ENCODE results near the gene HOXC10.

The HOXC10 gene

GRCh38 chr12:54024581-54025305 is 39.8 kb downstream of the HOXC10 start:
- H3K4me3 ChIP-seq (ENCODE audit: low read depth, low read length) = no peak overlapping the region

GRCh38 chr12:54025499-54026405 is 40.8 kb downstream of the HOXC10 start:
- H3K4me3 ChIP-seq (ENCODE audit: low read depth, low read length) = no peak overlapping the region

GRCh38 chr12:54026640-54027441 is 41.9 kb downstream of the HOXC10 start:
- no peak overlapping the region for H3K4me3 ChIP-seq (ENCODE audit: low read depth, low read length)

- no peak overlapping the region for H3K4me3 ChIP-seq (ENCODE audit: low read depth, low read length)
Measured at GRCh38 chr12:54027442-54027786, 42.5 kb downstream of the HOXC10 start.

GRCh38 chr12:54028314-54029201 is 43.6 kb downstream of the HOXC10 start, which contains the start of gene HOXC6:
Gene HOXC6 (plus strand): TSS chr12:54028440. CDS start chr12:54028522, 82 bp downstream.
- no peak within 1 kb of the TSS for H3K4me3 ChIP-seq (ENCODE audit: low read depth, low read length)

- H3K4me3 ChIP-seq (ENCODE audit: low read depth, low read length) = no peak overlapping the region
Measured at GRCh38 chr12:54029529-54030441, 44.8 kb downstream of the HOXC10 start.

DNA sequence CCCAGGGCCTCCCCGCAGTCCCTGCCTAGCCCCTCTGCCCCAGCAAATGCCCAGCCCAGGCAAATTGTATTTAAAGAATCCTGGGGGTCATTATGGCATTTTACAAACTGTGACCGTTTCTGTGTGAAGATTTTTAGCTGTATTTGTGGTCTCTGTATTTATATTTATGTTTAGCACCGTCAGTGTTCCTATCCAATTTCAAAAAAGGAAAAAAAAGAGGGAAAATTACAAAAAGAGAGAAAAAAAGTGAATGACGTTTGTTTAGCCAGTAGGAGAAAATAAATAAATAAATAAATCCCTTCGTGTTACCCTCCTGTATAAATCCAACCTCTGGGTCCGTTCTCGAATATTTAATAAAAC is 45.5 kb downstream of the HOXC10 start:
- no peak overlapping the region for H3K4me3 ChIP-seq (ENCODE audit: low read depth, low read length)

DNA sequence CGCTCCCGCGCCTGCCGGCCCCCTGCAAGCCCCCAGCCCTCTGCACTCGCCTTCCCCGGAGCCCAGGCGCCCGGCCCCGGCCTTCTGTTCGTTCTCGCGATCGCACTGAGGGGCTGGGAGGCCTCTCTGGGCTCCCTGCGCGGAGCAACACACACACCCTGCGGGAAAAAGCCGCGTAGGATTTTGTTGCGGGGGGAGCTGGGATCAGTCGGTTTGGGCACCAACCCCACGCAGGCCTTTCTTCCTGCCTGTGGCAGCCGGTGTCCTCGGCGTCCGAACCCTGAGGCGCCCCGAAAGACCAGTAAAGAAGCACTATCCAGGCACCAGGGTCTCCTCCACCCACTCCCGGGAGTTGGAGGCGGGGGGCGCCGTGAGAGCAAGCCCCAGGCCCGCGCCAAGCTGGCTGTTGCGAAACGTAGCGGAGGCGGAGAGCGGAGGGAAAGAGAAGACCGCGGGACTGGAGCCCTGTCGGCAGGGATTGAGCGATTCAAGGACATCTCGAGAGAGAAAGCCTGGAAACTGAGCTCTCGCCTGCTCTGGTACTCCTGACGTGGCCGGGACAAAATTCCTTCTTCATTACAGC is 46.0 kb downstream of the HOXC10 start:
- no peak overlapping the region for H3K4me3 ChIP-seq (ENCODE audit: low read depth, low read length)

DNA sequence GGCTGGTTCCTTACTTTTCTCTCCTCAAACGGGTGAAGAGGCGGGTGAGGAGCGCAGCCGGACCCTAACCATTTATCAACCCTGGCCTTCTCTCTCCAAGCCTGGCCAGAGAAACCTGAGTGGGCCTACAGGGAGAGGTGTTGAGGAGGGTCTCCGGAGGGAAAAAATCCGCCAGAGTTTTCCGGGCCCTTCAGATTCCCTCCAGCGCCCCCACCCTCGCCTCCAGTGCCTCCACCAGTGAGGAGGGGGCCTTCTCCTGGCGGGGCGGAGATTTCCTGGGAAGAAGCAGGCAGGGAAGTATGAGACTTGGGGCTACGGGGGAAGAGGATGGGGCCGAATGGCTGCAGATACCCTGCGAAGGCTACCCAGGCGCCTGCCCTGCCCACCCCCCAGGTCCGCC is 46.5 kb downstream of the HOXC10 start:
- H3K4me3 ChIP-seq (ENCODE audit: low read depth, low read length) = no peak overlapping the region

- H3K4me3 ChIP-seq (ENCODE audit: low read depth, low read length) = no peak overlapping the region
Measured at GRCh38 chr12:54032086-54032619, 47.2 kb downstream of the HOXC10 start.

- H3K4me3 ChIP-seq (ENCODE audit: low read depth, low read length) = no peak within 1 kb of the TSS
Measured at GRCh38 chr12:54032627-54033100, 47.7 kb downstream of the HOXC10 start, which contains the start of gene HOXC5. Gene HOXC5 (plus strand): TSS chr12:54033050. CDS start chr12:54033123, 73 bp downstream.

DNA sequence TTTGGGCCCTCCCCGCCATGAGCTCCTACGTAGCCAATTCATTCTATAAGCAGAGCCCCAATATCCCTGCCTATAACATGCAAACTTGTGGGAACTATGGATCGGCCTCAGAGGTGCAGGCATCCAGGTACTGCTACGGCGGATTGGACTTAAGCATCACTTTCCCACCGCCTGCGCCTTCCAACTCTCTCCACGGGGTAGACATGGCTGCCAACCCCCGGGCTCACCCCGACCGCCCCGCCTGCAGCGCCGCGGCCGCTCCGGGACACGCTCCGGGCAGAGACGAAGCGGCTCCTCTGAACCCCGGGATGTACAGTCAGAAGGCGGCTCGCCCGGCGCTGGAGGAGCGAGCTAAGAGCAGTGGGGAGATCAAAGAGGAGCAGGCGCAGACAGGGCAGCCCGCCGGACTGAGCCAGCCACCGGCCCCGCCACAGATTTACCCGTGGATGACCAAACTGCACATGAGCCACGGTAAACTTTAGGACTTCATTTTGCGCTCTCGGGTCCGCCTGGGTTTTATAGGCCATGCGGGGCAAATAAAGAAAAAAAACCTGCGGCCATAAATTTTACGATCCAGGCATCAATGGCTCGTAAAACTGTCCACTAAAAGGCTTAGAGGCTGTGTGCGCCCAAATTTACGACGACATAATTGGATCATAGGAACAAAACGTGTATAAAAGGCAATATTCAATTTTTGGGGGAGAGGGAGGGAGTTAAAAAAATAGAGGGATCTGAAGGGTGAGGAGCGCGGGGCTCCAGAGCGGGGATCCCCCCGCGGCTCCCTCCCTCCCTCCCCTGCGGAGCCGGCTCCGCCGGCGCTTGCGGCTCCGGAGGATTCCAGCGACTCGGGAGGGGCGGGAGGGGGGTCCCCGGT is 48.4 kb downstream of the HOXC10 start:
- no peak overlapping the region for H3K4me3 ChIP-seq (ENCODE audit: low read depth, low read length)

- no peak overlapping the region for H3K4me3 ChIP-seq (ENCODE audit: low read depth, low read length)
Measured at GRCh38 chr12:54033980-54034784, 49.2 kb downstream of the HOXC10 start.

- H3K4me3 ChIP-seq (ENCODE audit: low read depth, low read length) = no peak overlapping the region
Measured at GRCh38 chr12:54034785-54035310, 49.9 kb downstream of the HOXC10 start.

- H3K4me3 ChIP-seq (ENCODE audit: low read depth, low read length) = no peak overlapping the region
Measured at GRCh38 chr12:54035568-54036264, 50.8 kb downstream of the HOXC10 start.

All from iPS-11a (cell line).